Endothelial cell (in vitro differentiated cells): Measurements from ENCODE around the gene PAH. TPM values are rescaled to one million over a fixed set of nuclear protein-coding genes. Genes with fewer than 3 reads are reported as not detected.

Experiments used
- DNase-seq: peaks from one replicate; pipeline ENCODE4 v3.0.0; 2021; ENCODE audit warnings: low spot score
- H3K27ac Mint-ChIP-seq: one replicate; pipeline ENCODE4 v1.8.0; 2021; ENCODE audit warnings: mixed read lengths, inconsistent platforms; ENCODE audit not compliant: unreplicated experiment
- H3K27me3 Mint-ChIP-seq: one replicate; pipeline ENCODE4 v1.8.0; 2021; ENCODE audit warnings: mild to moderate bottlenecking, moderate library complexity, mixed read lengths, inconsistent platforms; ENCODE audit not compliant: unreplicated experiment
- H3K36me3 Mint-ChIP-seq: one replicate; pipeline ENCODE4 v1.8.0; 2021; ENCODE audit warnings: mild to moderate bottlenecking, low read depth, mixed read lengths, inconsistent platforms; ENCODE audit not compliant: unreplicated experiment
- H3K4me1 Mint-ChIP-seq: one replicate; pipeline ENCODE4 v1.8.0; 2021; ENCODE audit warnings: mild to moderate bottlenecking, mixed read lengths, inconsistent platforms; ENCODE audit not compliant: unreplicated experiment
- H3K4me3 Mint-ChIP-seq: one replicate; pipeline ENCODE4 v1.8.0; 2021; ENCODE audit warnings: mild to moderate bottlenecking, mixed read lengths, inconsistent platforms; ENCODE audit not compliant: unreplicated experiment
- H3K9me3 Mint-ChIP-seq: one replicate; pipeline ENCODE4 v1.8.0; 2021; ENCODE audit warnings: mixed read lengths, inconsistent platforms; ENCODE audit not compliant: unreplicated experiment
- total RNA-seq: library from RNA; stranded (reverse); fragmentation: NEBNext Ultra II Directional; extraction: Animal tissue kit (Norgen Biotek cat#: 25700); gene quantifications from one replicate; pipeline ENCODE4 v1.2.1, GENCODE V29; 2021; ENCODE audit not compliant: unreplicated experiment
- TF ChIP-seq, protein P1 (sequence below): fragments of 200-600 bp; sonication (generic); IDR thresholded peaks from one replicate; pipeline ENCODE4 v1.5.0; 2021; ENCODE audit warnings: antibody characterized with exemption; ENCODE audit not compliant: unreplicated experiment

Gene PAH
- total RNA-seq, 1 donor from 2014 or later, result not detected

DNA sequence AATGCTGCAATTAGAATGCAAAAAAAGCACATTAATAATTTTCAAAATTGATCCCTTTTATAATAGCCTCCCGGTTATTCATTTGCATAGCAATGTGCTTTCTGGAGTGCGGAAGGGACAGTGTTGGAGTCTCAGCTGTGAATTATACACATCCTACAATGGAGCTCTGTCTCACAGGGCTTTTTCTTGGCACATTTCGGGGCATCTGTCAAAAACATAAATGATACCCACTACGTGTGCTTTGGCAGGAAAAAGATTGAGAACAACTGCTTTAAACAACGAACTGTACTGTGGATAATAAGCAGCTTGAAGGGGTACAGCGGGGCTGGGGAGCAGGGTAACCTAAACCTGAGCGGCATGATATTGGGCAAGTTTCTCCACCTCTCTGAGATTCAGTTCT lies 123.1 kb downstream of the PAH start:
- TF ChIP-seq, protein P1, sequence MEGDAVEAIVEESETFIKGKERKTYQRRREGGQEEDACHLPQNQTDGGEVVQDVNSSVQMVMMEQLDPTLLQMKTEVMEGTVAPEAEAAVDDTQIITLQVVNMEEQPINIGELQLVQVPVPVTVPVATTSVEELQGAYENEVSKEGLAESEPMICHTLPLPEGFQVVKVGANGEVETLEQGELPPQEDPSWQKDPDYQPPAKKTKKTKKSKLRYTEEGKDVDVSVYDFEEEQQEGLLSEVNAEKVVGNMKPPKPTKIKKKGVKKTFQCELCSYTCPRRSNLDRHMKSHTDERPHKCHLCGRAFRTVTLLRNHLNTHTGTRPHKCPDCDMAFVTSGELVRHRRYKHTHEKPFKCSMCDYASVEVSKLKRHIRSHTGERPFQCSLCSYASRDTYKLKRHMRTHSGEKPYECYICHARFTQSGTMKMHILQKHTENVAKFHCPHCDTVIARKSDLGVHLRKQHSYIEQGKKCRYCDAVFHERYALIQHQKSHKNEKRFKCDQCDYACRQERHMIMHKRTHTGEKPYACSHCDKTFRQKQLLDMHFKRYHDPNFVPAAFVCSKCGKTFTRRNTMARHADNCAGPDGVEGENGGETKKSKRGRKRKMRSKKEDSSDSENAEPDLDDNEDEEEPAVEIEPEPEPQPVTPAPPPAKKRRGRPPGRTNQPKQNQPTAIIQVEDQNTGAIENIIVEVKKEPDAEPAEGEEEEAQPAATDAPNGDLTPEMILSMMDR, result no peak
- no peaks in the 10 kb centered on the region for H3K4me1 Mint-ChIP-seq
- no peak overlapping the region for H3K4me3 Mint-ChIP-seq
- no peaks in the 10 kb centered on the region for H3K9me3 Mint-ChIP-seq
- H3K27me3 Mint-ChIP-seq, result no peaks in the 10 kb centered on the region
- no peak overlapping the region for H3K27ac Mint-ChIP-seq
- H3K36me3 Mint-ChIP-seq, result no peaks in the 10 kb centered on the region
- DNase-seq, result no peak

Other genes starting within 250 kb of the PAH start
- not detected for gene ASCL1, start 40.4 kb upstream of the PAH start, total RNA-seq